ENCODE results near the gene RGPD4.

DNA sequence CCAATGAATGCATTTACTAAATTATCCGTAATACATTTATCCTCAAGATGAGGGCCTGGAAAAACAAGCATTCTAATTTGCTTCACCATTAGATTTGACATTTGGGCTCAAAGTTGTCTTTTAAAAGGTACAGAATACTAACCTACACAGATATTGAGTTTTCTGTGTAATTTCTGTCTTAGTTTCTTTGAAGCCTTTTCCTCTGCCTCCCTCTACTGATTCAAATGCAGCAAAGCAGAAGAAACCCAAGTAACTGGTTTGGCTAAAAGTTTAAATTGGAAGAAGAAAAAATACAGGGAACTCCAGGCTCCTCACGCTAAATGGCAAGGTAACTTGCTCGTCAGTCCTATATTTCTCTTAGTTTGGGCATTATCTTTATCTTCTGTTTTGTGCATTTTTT, 106.3 kb downstream of the RGPD4 start:
- TF ChIP-seq POLR2AphosphoS5 (IDR thresholded peaks at IDR 0.05; ENCODE audit: low read depth, low read length) (no peak), REST (IDR thresholded peaks at IDR 0.05; ENCODE audit: insufficient read depth in 1 of 2, low read depth in 2 of 2, low read length in 2 of 2) (no peak), TAF1 (IDR thresholded peaks at IDR 0.05; ENCODE audit: borderline replicate concordance, insufficient read depth, low read length) (no peak), FOXP2 (optimal IDR thresholded peaks at IDR 0.05; ENCODE audit: borderline replicate concordance, extremely low read depth, extremely low read length, insufficient read depth) (no peak)
